HCT116 (cell line): ENCODE data around the gene PRRC2C. TPM values are rescaled to one million over a fixed set of nuclear protein-coding genes. Genes with fewer than 3 reads are reported as not detected.

Source experiments
- ATAC-seq: fragments of 200-7000 bp; cut with Tn5 transposase; 2 replicates; pipeline ENCODE4 v1.9.1; 2020; ENCODE audit warnings: mild to moderate bottlenecking, moderate library complexity
- BruUV-seq: library from RNA; stranded (reverse); fragments of 400-500 nt; replicated peaks from 2 replicates; lab custom pipeline; 2021; lab: Mats Ljungman, UMichigan
- CTCF ChIA-PET: fragments of 300-600 bp; sonication (Branson Sonifier 250); formaldehyde crosslinking; loops from one replicate; lab custom pipeline; 2021; ENCODE audit warnings: antibody characterized with exemption; lab: Charles Lee
- POLR2A ChIA-PET: fragments of 300-600, 350-600 bp; sonication (Branson Sonifier 250); formaldehyde crosslinking; loops from one replicate; lab custom pipeline; 2021; ENCODE audit warnings: antibody characterized with exemption; lab: Charles Lee
- RAD21 ChIA-PET, 2 experiments: fragments of 300-600 bp; sonication (Branson Sonifier 250); formaldehyde crosslinking; loops; one replicate each; lab custom pipeline; 2023; ENCODE audit warnings: low total read pairs in 2 of 2; ENCODE audit not compliant: uncharacterized antibody in 2 of 2, unreplicated experiment in 2 of 2, low non-redundant PET in 1 of 2; lab: Charles Lee
- DNase-seq: peaks from one replicate; pipeline ENCODE4 v3.0.0-alpha.2; 2010; ENCODE audit warnings: low read depth, low spot score
- H2AFZ ChIP-seq: fragments of 200-600 bp; shearing (Covaris generic), sonication (generic); 2 replicates; pipeline ENCODE4 v1.6.1; 2017; ENCODE audit warnings: low read depth, mixed run types, mixed read lengths, antibody characterized with exemption, low read length; ENCODE audit not compliant: poor library complexity, severe bottlenecking
- H3K27ac ChIP-seq: 2 replicates; pipeline ENCODE4 v1.5.1; 2012; ENCODE audit warnings: low read depth, low read length
- H3K27me3 ChIP-seq: fragments of 200-600 bp; sonication (generic); 2 replicates; pipeline ENCODE4 v1.6.1; 2016; ENCODE audit warnings: mixed run types, low read length, mixed read lengths; ENCODE audit not compliant: insufficient read depth
- H3K36me3 ChIP-seq, 2 experiments: fragments of 200-500 bp in 1 of 2; fragments of 200-600 bp in 1 of 2; sonication (Bioruptor generic) in 1 of 2; sonication (generic) in 1 of 2; 2 replicates each; pipeline versions ENCODE4 v1.5.1 to v1.6.1; 2014 to 2016; ENCODE audit warnings: low read length in 2 of 2, inconsistent platforms in 1 of 2, mixed read lengths in 1 of 2, mixed run types in 1 of 2; ENCODE audit not compliant: insufficient read depth in 2 of 2, control insufficient read depth in 1 of 2
- H3K4me1 ChIP-seq, 2 experiments: fragments of 200-600 bp in 1 of 2; sonication (generic) in 1 of 2; 2 replicates each; pipeline versions ENCODE4 v1.5.1 to v1.6.1; 2012 to 2017; ENCODE audit warnings: low read length in 2 of 2, inconsistent platforms in 1 of 2, mild to moderate bottlenecking in 1 of 2, mixed read lengths in 1 of 2, mixed run types in 1 of 2, moderate library complexity in 1 of 2; ENCODE audit not compliant: insufficient read depth in 2 of 2, control insufficient read depth in 1 of 2
- H3K4me2 ChIP-seq: fragments of 200-600 bp; sonication (generic); 2 replicates; pipeline ENCODE4 v1.6.1; 2017; ENCODE audit warnings: mixed run types, low read length, mixed read lengths
- H3K4me3 ChIP-seq, 2 experiments: fragments of 200-600 bp in 1 of 2; sonication (generic) in 1 of 2; replicated peaks in 1 of 2; 2 replicates each; pipeline ENCODE4 v1.5.1; 2011 to 2016; ENCODE audit warnings: low read length in 2 of 2, control low read depth in 1 of 2, low read depth in 1 of 2, mild to moderate bottlenecking in 1 of 2, mixed read lengths in 1 of 2, mixed run types in 1 of 2
- H3K79me2 ChIP-seq: fragments of 200-600 bp; sonication (generic); 2 replicates; pipeline ENCODE4 v1.6.1; 2017; ENCODE audit warnings: mild to moderate bottlenecking, mixed run types, low read length, moderate library complexity, mixed read lengths; ENCODE audit not compliant: insufficient read depth
- H3K9ac ChIP-seq: fragments of 200-600 bp; sonication (generic); 2 replicates; pipeline ENCODE4 v1.6.1; 2016; ENCODE audit warnings: low read length, mixed read lengths
- H3K9me2 ChIP-seq: fragments of 200-600 bp; sonication (generic), shearing (Covaris generic); 2 replicates; pipeline ENCODE4 v1.6.1; 2017; ENCODE audit warnings: mixed run types, mild to moderate bottlenecking, moderate library complexity; ENCODE audit not compliant: insufficient read depth
- H3K9me3 ChIP-seq, 2 experiments: fragments of 200-500 bp in 1 of 2; fragments of 200-600 bp in 1 of 2; sonication (Bioruptor generic) in 1 of 2; sonication (generic) in 1 of 2; 2 replicates each; pipeline ENCODE4 v1.6.1; 2014 to 2017; ENCODE audit warnings: low read length in 2 of 2, mixed read lengths in 2 of 2, inconsistent platforms in 1 of 2, low read depth in 1 of 2, mild to moderate bottlenecking in 1 of 2, mixed run types in 1 of 2, moderate library complexity in 1 of 2; ENCODE audit not compliant: control insufficient read depth in 1 of 2, insufficient read depth in 1 of 2
- H4K20me1 ChIP-seq: fragments of 200-600 bp; sonication (generic), shearing (Covaris generic); 2 replicates; pipeline ENCODE4 v1.6.1; 2017; ENCODE audit warnings: mixed run types, mild to moderate bottlenecking, moderate library complexity; ENCODE audit not compliant: insufficient read depth
- ATF3 ChIP-seq: IDR thresholded peaks from 2 replicates; pipeline ENCODE4 v1.6.1; 2012
- EGR1 ChIP-seq: IDR thresholded peaks from 2 replicates; pipeline ENCODE4 v1.6.1; 2012; ENCODE audit warnings: low read depth
- ELF1 ChIP-seq: IDR thresholded peaks from 2 replicates; pipeline ENCODE4 v1.6.1; 2012; ENCODE audit warnings: low read depth, borderline replicate concordance
- EZH2phosphoT487 ChIP-seq: fragments of 200-600 bp; IDR thresholded peaks from 2 replicates; pipeline ENCODE4 v1.6.1; 2018; ENCODE audit warnings: antibody characterized with exemption, borderline replicate concordance
- JUND ChIP-seq: IDR thresholded peaks from 2 replicates; pipeline ENCODE4 v1.6.1; 2012
- MAX ChIP-seq: IDR thresholded peaks from 2 replicates; pipeline ENCODE4 v1.6.1; 2012
- POLR2A ChIP-seq: IDR thresholded peaks from 2 replicates; pipeline ENCODE4 v1.7.0; 2011; ENCODE audit warnings: borderline replicate concordance; ENCODE audit not compliant: insufficient read depth, insufficient read length; ENCODE audit errors: extremely low read depth
- RAD21 ChIP-seq: IDR thresholded peaks from 2 replicates; pipeline ENCODE4 v1.6.1; 2012; ENCODE audit warnings: low read depth, mild to moderate bottlenecking
- SIN3A ChIP-seq: IDR thresholded peaks from 2 replicates; pipeline ENCODE4 v1.6.1; 2012; ENCODE audit warnings: low read depth
- SP1 ChIP-seq: IDR thresholded peaks from 2 replicates; pipeline ENCODE4 v1.6.1; 2012; ENCODE audit warnings: low read depth
- SRF ChIP-seq: IDR thresholded peaks from 2 replicates; pipeline ENCODE4 v1.6.1; 2012; ENCODE audit warnings: low read depth
- TCF7L2 ChIP-seq: IDR thresholded peaks from 2 replicates; pipeline ENCODE4 v1.7.0; 2011; ENCODE audit warnings: borderline replicate concordance, inconsistent platforms; ENCODE audit not compliant: insufficient read depth, insufficient read length; ENCODE audit errors: extremely low read depth
- YY1 ChIP-seq: IDR thresholded peaks from 2 replicates; pipeline ENCODE4 v1.6.1; 2011; ENCODE audit warnings: low read length, low read depth, moderate library complexity, mild to moderate bottlenecking; ENCODE audit not compliant: insufficient replicate concordance; ENCODE audit errors: extremely low read depth
- ZNF274 ChIP-seq: fragments of 200-500 bp; sonication (Bioruptor generic); IDR thresholded peaks from 2 replicates; pipeline ENCODE4 v1.6.1; 2014; ENCODE audit warnings: mild to moderate bottlenecking, low read depth, low read length, inconsistent platforms
- intact Hi-C: fragments of 100-400 bp; cut with micrococcal nuclease; formaldehyde crosslinking; loops from 2 replicates; pipeline ENCODE4 v1.10.0; 2022
- total RNA-seq: library from RNA; stranded (reverse); gene quantifications from one replicate; pipeline ENCODE4 v1.2.1, GENCODE V29; 2021; ENCODE audit not compliant: unreplicated experiment
- TF ChIP-seq, protein P1 (sequence below), 3 experiments: fragments of 200-600 bp in 1 of 3; sonication (generic) in 1 of 3; IDR thresholded peaks in 2 of 3; conservative IDR thresholded peaks in 1 of 3; 2 replicates each; pipeline ENCODE4 v1.5.1; 2012 to 2017; ENCODE audit warnings: low read depth in 2 of 3, low read length in 2 of 3, antibody characterized with exemption in 1 of 3, borderline replicate concordance in 1 of 3, control low read depth in 1 of 3, mild to moderate bottlenecking in 1 of 3, mixed read lengths in 1 of 3, mixed run types in 1 of 3, moderate library complexity in 1 of 3; ENCODE audit not compliant: insufficient read depth in 1 of 3

PRRC2C gene
- total RNA-seq, 1 experiment from 2014 or later: 154 TPM

DNA sequence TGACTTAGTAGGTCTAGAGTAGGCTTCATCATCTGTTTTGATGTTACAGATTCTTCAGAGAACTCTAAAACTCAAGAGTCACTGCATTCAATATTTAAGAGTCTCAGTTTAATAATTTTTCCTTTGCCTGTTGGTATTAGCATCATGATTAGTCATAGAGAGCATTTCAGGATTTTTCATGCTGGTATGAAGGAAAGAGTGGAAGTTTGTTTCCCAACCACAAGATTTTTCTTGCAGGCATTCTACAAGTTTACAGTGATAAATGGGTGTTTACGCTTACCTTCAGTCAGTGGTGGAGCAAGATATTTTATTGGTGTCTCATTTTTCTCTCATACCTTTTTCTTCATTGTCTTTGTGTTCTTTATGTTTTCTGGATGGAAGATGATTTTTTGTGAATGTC lies 78.3 kb downstream of the PRRC2C start:
- no peak overlapping the region for H3K4me3 ChIP-seq
- no peak overlapping the region for H2AFZ ChIP-seq
- H3K9me2 ChIP-seq: no peaks in the 10 kb centered on the region
- DNase-seq (no peak), ATAC-seq (no peak)
- H3K36me3 ChIP-seq: peaks cover 50 to 63% of the 10 kb centered on the region in 2 experiments
- intact Hi-C loops: no loop called here
- CTCF ChIA-PET: no interaction called here
- TF ChIP-seq JUND (no peak), RAD21 (no peak), SP1 (no peak), ZNF274 (no peak), EZH2phosphoT487 (no peak), POLR2A (no peak), EGR1 (no peak), MAX (no peak), TCF7L2 (no peak), SIN3A (no peak), ELF1 (no peak), ATF3 (no peak)
- RAD21 ChIA-PET: no interaction called here
- no peaks in the 10 kb centered on the region for H3K9me3 ChIP-seq
- H3K4me2 ChIP-seq: no peak overlapping the region
- peaks cover 23% of the 10 kb centered on the region; the same call in 1 of the 2 replicates for H3K79me2 ChIP-seq
- H3K27me3 ChIP-seq: no peaks in the 10 kb centered on the region
- no peaks in the 10 kb centered on the region for H3K4me1 ChIP-seq
- POLR2A ChIA-PET: no interaction called here
- BruUV-seq: no TSS peak
- no peak overlapping the region for H3K27ac ChIP-seq
- H3K9ac ChIP-seq: no peak overlapping the region
- peaks cover 10% of the 10 kb centered on the region for H4K20me1 ChIP-seq

GRCh38 chr1:171566467-171566866 lies 81.1 kb downstream of the PRRC2C start:
- POLR2A ChIA-PET: no interaction called here
- Histone ChIP-seq H3K4me1 (no peaks in the 10 kb centered on the region), H2AFZ (no peak overlapping the region), H3K79me2 (peaks cover 37% of the 10 kb centered on the region), H3K9ac (no peak overlapping the region), H3K27me3 (no peaks in the 10 kb centered on the region), H3K9me2 (no peaks in the 10 kb centered on the region), H4K20me1 (peaks cover 18% of the 10 kb centered on the region), H3K9me3 (no peaks in the 10 kb centered on the region), H3K27ac (no peak overlapping the region), H3K4me2 (no peak overlapping the region), H3K4me3 (no peak overlapping the region), H3K36me3 (peaks cover 39 to 46% of the 10 kb centered on the region in 2 experiments)
- ATAC-seq: no peak
- CTCF ChIA-PET: no interaction called here
- no TSS peak for BruUV-seq
- TF ChIP-seq SRF (no peak), RAD21 (no peak), YY1 (no peak)
- TF ChIP-seq, protein P1, sequence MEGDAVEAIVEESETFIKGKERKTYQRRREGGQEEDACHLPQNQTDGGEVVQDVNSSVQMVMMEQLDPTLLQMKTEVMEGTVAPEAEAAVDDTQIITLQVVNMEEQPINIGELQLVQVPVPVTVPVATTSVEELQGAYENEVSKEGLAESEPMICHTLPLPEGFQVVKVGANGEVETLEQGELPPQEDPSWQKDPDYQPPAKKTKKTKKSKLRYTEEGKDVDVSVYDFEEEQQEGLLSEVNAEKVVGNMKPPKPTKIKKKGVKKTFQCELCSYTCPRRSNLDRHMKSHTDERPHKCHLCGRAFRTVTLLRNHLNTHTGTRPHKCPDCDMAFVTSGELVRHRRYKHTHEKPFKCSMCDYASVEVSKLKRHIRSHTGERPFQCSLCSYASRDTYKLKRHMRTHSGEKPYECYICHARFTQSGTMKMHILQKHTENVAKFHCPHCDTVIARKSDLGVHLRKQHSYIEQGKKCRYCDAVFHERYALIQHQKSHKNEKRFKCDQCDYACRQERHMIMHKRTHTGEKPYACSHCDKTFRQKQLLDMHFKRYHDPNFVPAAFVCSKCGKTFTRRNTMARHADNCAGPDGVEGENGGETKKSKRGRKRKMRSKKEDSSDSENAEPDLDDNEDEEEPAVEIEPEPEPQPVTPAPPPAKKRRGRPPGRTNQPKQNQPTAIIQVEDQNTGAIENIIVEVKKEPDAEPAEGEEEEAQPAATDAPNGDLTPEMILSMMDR (IDR thresholded peaks at IDR 0.05 in 2 of 3, conservative IDR thresholded peaks at IDR 0.05 in 1 of 3; ENCODE audit: borderline replicate concordance in 1 of 3, insufficient read depth in 1 of 3, low read depth in 2 of 3, low read length in 2 of 3): peak; percentile 8 to 28 (median 8); a peak in 2 of 6 replicates
- RAD21 ChIA-PET: no interaction called here
- intact Hi-C loops: no loop called here
- DNase-seq: no peak
